ENCODE measurements around the gene ANGPTL2. TPM values are rescaled to one million over a fixed set of nuclear protein-coding genes. Genes with fewer than 3 reads are reported as not detected.
A peak's percentile ranks its signal among the peaks of the same experiment; 100 is the strongest.

The ANGPTL2 gene
- total and polyA plus RNA-seq, 5 donors, result 26.7 to 69.5 (median 38.7) TPM

GRCh38 chr9:127132921-127133647, 10.6 kb upstream of the ANGPTL2 start:
- 67% methylated on average over 15 of the region's 15 CpGs for WGBS
- H3K27me3 ChIP-seq (ENCODE audit: control insufficient read depth, insufficient read depth), result no peaks in the 10 kb centered on the region
- DNase-seq (peak in 2 of 3 donors; percentile 70 to 73), ATAC-seq (peak; percentile 3)
- H3K4me1 ChIP-seq (ENCODE audit: control insufficient read depth, insufficient read depth, low read length), result peaks cover 24% of the 10 kb centered on the region
- no peaks in the 10 kb centered on the region for H3K9me3 ChIP-seq (ENCODE audit: control insufficient read depth, low read length)
- H3K27ac ChIP-seq (ENCODE audit: low read length), result peak overlapping the region; percentile 98
- no peak overlapping the region for H3K4me3 ChIP-seq (ENCODE audit: low read length)
- intact Hi-C loops (cut with DNase I), result no loop called here

GRCh38 chr9:127132375-127132774, 9.9 kb upstream of the ANGPTL2 start:
- Histone ChIP-seq H3K27ac (ENCODE audit: low read length) (no peak overlapping the region), H3K4me1 (ENCODE audit: control insufficient read depth, insufficient read depth, low read length) (peaks cover 24% of the 10 kb centered on the region), H3K27me3 (ENCODE audit: control insufficient read depth, insufficient read depth) (no peaks in the 10 kb centered on the region), H3K4me3 (ENCODE audit: low read length) (no peak overlapping the region), H3K9me3 (ENCODE audit: control insufficient read depth, low read length) (no peaks in the 10 kb centered on the region)
- 96% methylated on average over 4 of the region's 4 CpGs for WGBS
- intact Hi-C loops (cut with DNase I), result no loop called here
- ATAC-seq (no peak), DNase-seq (no peak)

- H3K9me3 ChIP-seq (ENCODE audit: control insufficient read depth, low read length), result no peaks in the 10 kb centered on the region
- H3K27me3 ChIP-seq (ENCODE audit: control insufficient read depth, insufficient read depth), result no peaks in the 10 kb centered on the region
- intact Hi-C loops (cut with DNase I), result no loop called here
- WGBS, result 83% methylated on average over 6 of the region's 6 CpGs
- peak overlapping the region; percentile 68 for H3K27ac ChIP-seq (ENCODE audit: low read length)
- peaks cover 24% of the 10 kb centered on the region for H3K4me1 ChIP-seq (ENCODE audit: control insufficient read depth, insufficient read depth, low read length)
- no peak overlapping the region for H3K4me3 ChIP-seq (ENCODE audit: low read length)
- DNase-seq (no peak), ATAC-seq (no peak)
Observed at GRCh38 chr9:127131871-127132270, 9.4 kb upstream of the ANGPTL2 start.

GRCh38 chr9:127130661-127131538, 8.5 kb upstream of the ANGPTL2 start:
- H3K4me1 ChIP-seq (ENCODE audit: control insufficient read depth, insufficient read depth, low read length), result peaks cover 22% of the 10 kb centered on the region
- WGBS, result 64% methylated on average over 10 of the region's 10 CpGs
- ATAC-seq (peak; percentile 10 to 12), DNase-seq (peak in 2 of 3 donors; percentile 68 to 83)
- no peaks in the 10 kb centered on the region for H3K9me3 ChIP-seq (ENCODE audit: control insufficient read depth, low read length)
- no peaks in the 10 kb centered on the region for H3K27me3 ChIP-seq (ENCODE audit: control insufficient read depth, insufficient read depth)
- intact Hi-C loops (cut with DNase I), result no loop called here
- H3K4me3 ChIP-seq (ENCODE audit: low read length), result no peak overlapping the region
- peak overlapping the region; percentile 68 for H3K27ac ChIP-seq (ENCODE audit: low read length)

GRCh38 chr9:127130235-127130634, 7.8 kb upstream of the ANGPTL2 start:
- no peak overlapping the region for H3K4me3 ChIP-seq (ENCODE audit: low read length)
- no peaks in the 10 kb centered on the region for H3K27me3 ChIP-seq (ENCODE audit: control insufficient read depth, insufficient read depth)
- intact Hi-C loops (cut with DNase I), result no loop called here
- no peak for ATAC-seq
- peaks cover 18% of the 10 kb centered on the region for H3K4me1 ChIP-seq (ENCODE audit: control insufficient read depth, insufficient read depth, low read length)
- WGBS, result 73% methylated on average over 2 of the region's 2 CpGs
- H3K9me3 ChIP-seq (ENCODE audit: control insufficient read depth, low read length), result no peaks in the 10 kb centered on the region
- no peak for DNase-seq
- no peak overlapping the region for H3K27ac ChIP-seq (ENCODE audit: low read length)

GRCh38 chr9:127129718-127130085, 7.3 kb upstream of the ANGPTL2 start:
- WGBS, result 84% methylated on average over 3 of the region's 3 CpGs

GRCh38 chr9:127129073-127129717, 6.8 kb upstream of the ANGPTL2 start:
- no peak overlapping the region for H3K4me3 ChIP-seq (ENCODE audit: low read length)
- peak; percentile 25 to 40 for ATAC-seq
- intact Hi-C loops (cut with DNase I), result loop anchor here in 1 of 4 donors (10.0 kb wide), 1 partner anchor 56 kb away; no protein-coding TSS in a partner anchor
- no peaks in the 10 kb centered on the region for H3K9me3 ChIP-seq (ENCODE audit: control insufficient read depth, low read length)
- peak overlapping the region; percentile 97 for H3K27ac ChIP-seq (ENCODE audit: low read length)
- WGBS, result 60% methylated on average over 5 of the region's 5 CpGs
- no peak for DNase-seq
- no peaks in the 10 kb centered on the region for H3K27me3 ChIP-seq (ENCODE audit: control insufficient read depth, insufficient read depth)
- peaks cover 12% of the 10 kb centered on the region for H3K4me1 ChIP-seq (ENCODE audit: control insufficient read depth, insufficient read depth, low read length)

More at GRCh38 chr9:127129718-127130085, 7.3 kb upstream of the ANGPTL2 start:
- no peaks in the 10 kb centered on the region for H3K9me3 ChIP-seq (ENCODE audit: control insufficient read depth, low read length)
- ATAC-seq, result no peak
- H3K4me3 ChIP-seq (ENCODE audit: low read length), result no peak overlapping the region
- intact Hi-C loops (cut with DNase I), result loop anchor here in 1 of 4 donors (10.0 kb wide), 1 partner anchor 55 kb away; no protein-coding TSS in a partner anchor
- peak overlapping the region; percentile 83 for H3K27ac ChIP-seq (ENCODE audit: low read length)
- DNase-seq, result no peak
- peaks cover 13% of the 10 kb centered on the region for H3K4me1 ChIP-seq (ENCODE audit: control insufficient read depth, insufficient read depth, low read length)
- H3K27me3 ChIP-seq (ENCODE audit: control insufficient read depth, insufficient read depth), result no peaks in the 10 kb centered on the region

GRCh38 chr9:127128341-127129072, 6.1 kb upstream of the ANGPTL2 start:
- peaks cover 13% of the 10 kb centered on the region for H3K4me1 ChIP-seq (ENCODE audit: control insufficient read depth, insufficient read depth, low read length)
- no peak overlapping the region for H3K4me3 ChIP-seq (ENCODE audit: low read length)
- ATAC-seq, result peak; percentile 84 to 89
- H3K27ac ChIP-seq (ENCODE audit: low read length), result peak overlapping the region; percentile 97
- no peaks in the 10 kb centered on the region for H3K9me3 ChIP-seq (ENCODE audit: control insufficient read depth, low read length)
- WGBS, result 44% methylated on average over 9 of the region's 9 CpGs
- intact Hi-C loops (cut with DNase I), result loop anchor here in 1 of 4 donors (10.0 kb wide), 1 partner anchor 56 kb away; no protein-coding TSS in a partner anchor
- H3K27me3 ChIP-seq (ENCODE audit: control insufficient read depth, insufficient read depth), result no peaks in the 10 kb centered on the region
- peak; percentile 87 to 92 (median 88) for DNase-seq

- Histone ChIP-seq H3K27ac (ENCODE audit: low read length) (no peak overlapping the region), H3K4me3 (ENCODE audit: low read length) (no peak overlapping the region), H3K4me1 (ENCODE audit: control insufficient read depth, insufficient read depth, low read length) (peaks cover 15% of the 10 kb centered on the region), H3K9me3 (ENCODE audit: control insufficient read depth, low read length) (no peaks in the 10 kb centered on the region), H3K27me3 (ENCODE audit: control insufficient read depth, insufficient read depth) (no peaks in the 10 kb centered on the region)
- WGBS, result 76% methylated on average over 1 of the region's 1 CpG
- intact Hi-C loops (cut with DNase I), result loop anchor here in 1 of 4 donors (10.0 kb wide), 1 partner anchor 58 kb away; no protein-coding TSS in a partner anchor
- no peak for ATAC-seq
- no peak for DNase-seq
Observed at GRCh38 chr9:127126971-127127370, 4.5 kb upstream of the ANGPTL2 start.

- Histone ChIP-seq H3K4me1 (ENCODE audit: control insufficient read depth, insufficient read depth, low read length) (peaks cover 15% of the 10 kb centered on the region), H3K4me3 (ENCODE audit: low read length) (no peak overlapping the region), H3K27me3 (ENCODE audit: control insufficient read depth, insufficient read depth) (no peaks in the 10 kb centered on the region), H3K27ac (ENCODE audit: low read length) (no peak overlapping the region), H3K9me3 (ENCODE audit: control insufficient read depth, low read length) (no peaks in the 10 kb centered on the region)
- DNase-seq (no peak), ATAC-seq (no peak)
- intact Hi-C loops (cut with DNase I), result loop anchor here in 1 of 4 donors (10.0 kb wide), 1 partner anchor 60 kb away; no protein-coding TSS in a partner anchor
- 98% methylated on average over 2 of the region's 2 CpGs for WGBS
Observed at GRCh38 chr9:127124792-127125191, 2.4 kb upstream of the ANGPTL2 start.

Data from right cardiac atrium (tissue), 5 donors.